Endothelial cell of umbilical vein (primary cell): Measurements from ENCODE around the gene CMIP. TPM values are rescaled to one million over a fixed set of nuclear protein-coding genes. Genes with fewer than 3 reads are reported as not detected.

Source experiments
- BruUV-seq: library from RNA; stranded (reverse); fragments of 400-500 nt; replicated peaks from 2 replicates; lab custom pipeline; 2021; lab: Mats Ljungman, UMichigan
- CTCF ChIA-PET: fragments of 300-600, 350-600 bp; sonication (Branson Sonifier 250); formaldehyde crosslinking; loops from one replicate; lab custom pipeline; 2021; ENCODE audit warnings: antibody characterized with exemption, inconsistent platforms; lab: Charles Lee
- POLR2A ChIA-PET: fragments of 300-600, 350-600 bp; sonication (Branson Sonifier 250); formaldehyde crosslinking; loops from one replicate; lab custom pipeline; 2021; ENCODE audit warnings: antibody characterized with exemption, inconsistent platforms; lab: Charles Lee
- DNase-seq: peaks from one replicate; pipeline ENCODE4 v3.0.0-alpha.2; 2011; ENCODE audit warnings: low read depth, low spot score
- FAIRE-seq: peaks from 2 replicates; lab custom pipeline; 2011; peaks lifted over from hg19 to GRCh38; lab: Jason Lieb, UNC
- H2AFZ ChIP-seq: 2 replicates; pipeline ENCODE4 v1.6.0; 2012; ENCODE audit warnings: low read depth, low read length, control low read depth, inconsistent platforms
- H3K27ac ChIP-seq: 2 replicates; pipeline ENCODE4 v1.5.1; 2011; ENCODE audit warnings: low read depth, mild to moderate bottlenecking, control low read depth, low read length, moderate library complexity; ENCODE audit not compliant: insufficient read depth
- H3K27me3 ChIP-seq, 2 experiments: 2 replicates each; pipeline versions ENCODE4 v1.6.0 to v1.6.1; 2011; ENCODE audit warnings: low read length in 2 of 2, mixed read lengths in 1 of 2; ENCODE audit not compliant: control insufficient read depth in 2 of 2, insufficient read depth in 2 of 2
- H3K36me3 ChIP-seq, 2 experiments: 2 replicates in 1 of 2; 3 replicates in 1 of 2; pipeline ENCODE4 v1.5.1; 2011; ENCODE audit warnings: low read length in 2 of 2, mild to moderate bottlenecking in 1 of 2, moderate library complexity in 1 of 2; ENCODE audit not compliant: control insufficient read depth in 2 of 2, insufficient read depth in 2 of 2; ENCODE audit errors: extremely low read depth in 1 of 2
- H3K4me1 ChIP-seq: 3 replicates; pipeline ENCODE4 v1.5.1; 2011; ENCODE audit warnings: mild to moderate bottlenecking, low read length; ENCODE audit not compliant: control insufficient read depth, insufficient read depth; ENCODE audit errors: extremely low read depth
- H3K4me2 ChIP-seq: 2 replicates; pipeline ENCODE4 v1.6.1; 2011; ENCODE audit warnings: low read length, control low read depth, mixed read lengths; ENCODE audit not compliant: insufficient read depth
- H3K4me3 ChIP-seq, 3 experiments: fragments of 200-600 bp in 1 of 3; sonication (generic), shearing (Covaris generic) in 1 of 3; replicated peaks in 1 of 3; 2 replicates each; pipeline ENCODE4 v1.5.1; 2011 to 2016; ENCODE audit warnings: control low read depth in 3 of 3, low read length in 3 of 3, mild to moderate bottlenecking in 2 of 3, inconsistent platforms in 1 of 3, low read depth in 1 of 3, moderate library complexity in 1 of 3; ENCODE audit not compliant: insufficient read depth in 1 of 3
- H3K79me2 ChIP-seq: 2 replicates; pipeline ENCODE4 v1.6.0; 2012; ENCODE audit warnings: low read length, inconsistent platforms; ENCODE audit not compliant: control insufficient read depth, insufficient read depth
- H3K9ac ChIP-seq: replicated peaks from 2 replicates; pipeline ENCODE3; 2011; ENCODE audit warnings: low read length, control low read depth; ENCODE audit not compliant: insufficient read depth; ENCODE audit errors: extremely low read depth
- H3K9me1 ChIP-seq: replicated peaks from 3 replicates; pipeline ENCODE4 v1.6.0; 2011; ENCODE audit warnings: mild to moderate bottlenecking, low read length; ENCODE audit not compliant: control insufficient read depth, insufficient read depth; ENCODE audit errors: extremely low read depth
- H3K9me3 ChIP-seq: replicated peaks from 2 replicates; pipeline ENCODE4 v1.5.1; 2012; ENCODE audit warnings: low read length, inconsistent platforms; ENCODE audit not compliant: control insufficient read depth, insufficient read depth
- H4K20me1 ChIP-seq: replicated peaks from 2 replicates; pipeline ENCODE3; 2011; ENCODE audit warnings: mild to moderate bottlenecking, low read length; ENCODE audit not compliant: control insufficient read depth, insufficient read depth; ENCODE audit errors: extremely low read depth
- CTCF ChIP-seq, 2 donors: IDR thresholded peaks; 1 replicate in 1 of 2; 2 replicates in 1 of 2; pipeline ENCODE4 v1.5.1; 2011; ENCODE audit warnings: low read length in 2 of 2, mild to moderate bottlenecking in 2 of 2, moderate library complexity in 2 of 2, control low read depth in 1 of 2, inconsistent platforms in 1 of 2, low read depth in 1 of 2; ENCODE audit not compliant: insufficient read depth in 1 of 2; ENCODE audit errors: extremely low read depth in 1 of 2
- FOS ChIP-seq: IDR thresholded peaks from 2 replicates; pipeline ENCODE4 v1.6.1; 2011; ENCODE audit warnings: mild to moderate bottlenecking, low read length, moderate library complexity, borderline replicate concordance; ENCODE audit not compliant: insufficient read depth
- JUN ChIP-seq: IDR thresholded peaks from 2 replicates; pipeline ENCODE4 v1.6.1; 2011; ENCODE audit warnings: borderline replicate concordance, low read depth; ENCODE audit not compliant: insufficient read length, insufficient read depth
- POLR2AphosphoS5 ChIP-seq: IDR thresholded peaks from 2 replicates; pipeline ENCODE4 v1.6.1; 2012; ENCODE audit warnings: low read depth, mild to moderate bottlenecking, control low read depth, low read length, moderate library complexity; ENCODE audit not compliant: insufficient read depth
- dilution Hi-C: fragments of 300-500 bp; cut with MboI; formaldehyde crosslinking; loops from one replicate; pipeline ENCODE4 v1.15.0; 2019; ENCODE audit warnings: low sequenced_read_pairs; ENCODE audit not compliant: extremely low pct_ligation_motif_present
- intact Hi-C: fragments of 100-400 bp; cut with micrococcal nuclease; formaldehyde crosslinking; loops from one replicate; pipeline ENCODE4 v1.10.0; 2022
- polyA plus RNA-seq, 4 experiments: library from polyadenylated mRNA; depleted of rRNA in 3 of 4; stranded (reverse) in 3 of 4; unstranded in 1 of 4; fragments of >200 nt; gene quantifications; 2 replicates each; pipeline versions ENCODE4 v1.2.1 to v1.2.3, GENCODE V29; 2011 to 2012; ENCODE audit warnings: missing spikeins in 1 of 4
- total RNA-seq: library from RNA; stranded (reverse); gene quantifications from 2 replicates; pipeline ENCODE4 v1.2.3, GENCODE V29; 2021
- TF ChIP-seq, protein P1 (sequence below): IDR thresholded peaks from 2 replicates; pipeline ENCODE4 v1.6.1; 2011; ENCODE audit not compliant: insufficient read depth, insufficient read length

Gene CMIP
- total and polyA plus RNA-seq, 2 donors (not counting 3 experiments of a cell fraction or from before 2014, with no cell fraction given) = 29.0 to 101 TPM

- Histone ChIP-seq H3K9me1 (no peaks in the 10 kb centered on the region), H3K79me2 (peaks cover 39% of the 10 kb centered on the region), H2AFZ (no peak overlapping the region), H4K20me1 (peaks cover 3% of the 10 kb centered on the region), H3K36me3 (no peaks in the 10 kb centered on the region), H3K4me2 (no peak overlapping the region), H3K27ac (no peak overlapping the region), H3K27me3 (no peaks in the 10 kb centered on the region), H3K4me3 (no peak overlapping the region), H3K9me3 (no peaks in the 10 kb centered on the region), H3K4me1 (peaks cover 9% of the 10 kb centered on the region), H3K9ac (no peak overlapping the region)
- BruUV-seq = no TSS peak
- DNase-seq = no peak
- dilution Hi-C loops (no loop called here), intact Hi-C loops (no loop called here)
- ChIA-PET POLR2A (no interaction called here), CTCF (no interaction called here)
- TF ChIP-seq, protein P1, sequence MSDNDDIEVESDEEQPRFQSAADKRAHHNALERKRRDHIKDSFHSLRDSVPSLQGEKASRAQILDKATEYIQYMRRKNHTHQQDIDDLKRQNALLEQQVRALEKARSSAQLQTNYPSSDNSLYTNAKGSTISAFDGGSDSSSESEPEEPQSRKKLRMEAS = no peak
- TF ChIP-seq POLR2AphosphoS5 (no peak), FOS (no peak), CTCF (IDR thresholded peaks at IDR 0.05; ENCODE audit: extremely low read depth in 1 of 2, insufficient read depth in 1 of 2, low read depth in 1 of 2, low read length in 2 of 2) (no peak), JUN (no peak)
- no peak for FAIRE-seq
These were observed 126.6 kb downstream of the CMIP start for GRCh38 chr16:81571175-81571574.
